Loucy (cell line): Measurements from ENCODE around the gene ZNF438.

Source experiments
- H2AFZ ChIP-seq: fragments of 200-600 bp; sonication (generic); 2 replicates; pipeline ENCODE4 v1.6.0; 2016; ENCODE audit warnings: antibody characterized with exemption, mild to moderate bottlenecking, low read length, moderate library complexity
- H3F3A ChIP-seq: fragments of 200-600 bp; 2 replicates; pipeline ENCODE4 v1.6.0; 2016; ENCODE audit warnings: antibody characterized with exemption, low read depth, mild to moderate bottlenecking
- H3K27me3 ChIP-seq: fragments of 200-600 bp; sonication (generic); 2 replicates; pipeline ENCODE4 v1.6.1; 2014; ENCODE audit warnings: low read length, mild to moderate bottlenecking; ENCODE audit not compliant: insufficient read depth, poor library complexity, severe bottlenecking
- H3K36me3 ChIP-seq: fragments of 200-600 bp; sonication (generic); 2 replicates; pipeline ENCODE4 v1.6.1; 2016; ENCODE audit warnings: low read length; ENCODE audit not compliant: insufficient read depth
- H3K4me1 ChIP-seq: fragments of 200-600 bp; sonication (generic); 2 replicates; pipeline ENCODE4 v1.5.1; 2014; ENCODE audit warnings: low read length, mild to moderate bottlenecking; ENCODE audit not compliant: insufficient read depth, poor library complexity, severe bottlenecking
- H3K4me2 ChIP-seq: fragments of 200-600 bp; sonication (generic); 2 replicates; pipeline ENCODE4 v1.6.0; 2014; ENCODE audit warnings: antibody characterized with exemption, low read length, low read depth, mild to moderate bottlenecking; ENCODE audit not compliant: poor library complexity, severe bottlenecking
- H3K4me3 ChIP-seq: fragments of 200-600 bp; sonication (generic); 2 replicates; pipeline ENCODE4 v1.5.1; 2014; ENCODE audit warnings: low read length, mild to moderate bottlenecking, mixed read lengths; ENCODE audit not compliant: poor library complexity, severe bottlenecking
- H3K79me2 ChIP-seq: fragments of 200-600 bp; sonication (generic); 2 replicates; pipeline ENCODE4 v1.6.1; 2014; ENCODE audit warnings: low read length; ENCODE audit not compliant: insufficient read depth
- H3K9ac ChIP-seq: fragments of 200-600 bp; sonication (generic); 2 replicates; pipeline ENCODE4 v1.6.0; 2014; ENCODE audit warnings: mild to moderate bottlenecking, low read depth, low read length, moderate library complexity; ENCODE audit not compliant: poor library complexity, severe bottlenecking
- H3K9me2 ChIP-seq: fragments of 200-600 bp; sonication (generic); replicated peaks from 2 replicates; pipeline ENCODE4 v1.6.1; 2016; ENCODE audit warnings: low read depth, low read length, mixed read lengths
- H3K9me3 ChIP-seq: fragments of 200-600 bp; sonication (generic); 2 replicates; pipeline ENCODE4 v1.6.1; 2014; ENCODE audit warnings: mild to moderate bottlenecking, antibody characterized with exemption, low read length, low read depth; ENCODE audit not compliant: insufficient read depth
- H4K20me1 ChIP-seq: fragments of 200-600 bp; sonication (generic); 2 replicates; pipeline ENCODE4 v1.6.0; 2014; ENCODE audit warnings: antibody characterized with exemption, low read length, mild to moderate bottlenecking; ENCODE audit not compliant: insufficient read depth, poor library complexity, severe bottlenecking
- EZH2phosphoT487 ChIP-seq: fragments of 200-600 bp; IDR thresholded peaks from 2 replicates; pipeline ENCODE4 v1.6.1; 2018; ENCODE audit warnings: antibody characterized with exemption, mild to moderate bottlenecking, moderate library complexity, borderline replicate concordance
- TF ChIP-seq, protein P1 (sequence below): fragments of 200-600 bp; sonication (generic); conservative IDR thresholded peaks from 2 replicates; pipeline ENCODE4 v1.5.1; 2014; ENCODE audit warnings: mild to moderate bottlenecking, antibody characterized with exemption, low read length

The ZNF438 gene

DNA sequence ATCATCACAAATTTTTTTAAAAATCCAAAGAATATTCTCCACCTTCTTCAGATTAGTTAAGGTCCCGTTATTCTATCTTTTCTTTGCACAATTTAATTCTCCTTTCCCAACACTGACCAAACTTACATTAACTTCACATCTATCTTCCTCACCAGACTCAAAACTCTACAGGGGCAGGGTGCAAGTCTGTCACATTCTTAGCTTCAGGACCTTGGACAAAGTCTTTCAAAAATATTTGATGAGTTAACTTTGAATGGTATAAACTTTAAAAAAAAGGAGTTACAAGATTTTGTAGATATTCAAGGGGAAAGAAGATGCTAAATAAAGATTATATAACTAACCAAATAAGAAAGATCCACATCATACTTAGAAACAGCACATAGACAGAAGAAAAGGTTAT is 132.7 kb downstream of the ZNF438 start:
- Histone ChIP-seq H3F3A (no peaks in the 10 kb centered on the region), H4K20me1 (no peaks in the 10 kb centered on the region), H3K36me3 (no peaks in the 10 kb centered on the region), H3K9me3 (no peaks in the 10 kb centered on the region), H3K4me3 (no peak overlapping the region), H2AFZ (no peak overlapping the region), H3K79me2 (no peaks in the 10 kb centered on the region), H3K4me2 (no peak overlapping the region), H3K9me2 (no peaks in the 10 kb centered on the region), H3K4me1 (no peaks in the 10 kb centered on the region), H3K27me3 (no peaks in the 10 kb centered on the region), H3K9ac (no peak overlapping the region)
- no peak for TF ChIP-seq EZH2phosphoT487
- TF ChIP-seq, protein P1, sequence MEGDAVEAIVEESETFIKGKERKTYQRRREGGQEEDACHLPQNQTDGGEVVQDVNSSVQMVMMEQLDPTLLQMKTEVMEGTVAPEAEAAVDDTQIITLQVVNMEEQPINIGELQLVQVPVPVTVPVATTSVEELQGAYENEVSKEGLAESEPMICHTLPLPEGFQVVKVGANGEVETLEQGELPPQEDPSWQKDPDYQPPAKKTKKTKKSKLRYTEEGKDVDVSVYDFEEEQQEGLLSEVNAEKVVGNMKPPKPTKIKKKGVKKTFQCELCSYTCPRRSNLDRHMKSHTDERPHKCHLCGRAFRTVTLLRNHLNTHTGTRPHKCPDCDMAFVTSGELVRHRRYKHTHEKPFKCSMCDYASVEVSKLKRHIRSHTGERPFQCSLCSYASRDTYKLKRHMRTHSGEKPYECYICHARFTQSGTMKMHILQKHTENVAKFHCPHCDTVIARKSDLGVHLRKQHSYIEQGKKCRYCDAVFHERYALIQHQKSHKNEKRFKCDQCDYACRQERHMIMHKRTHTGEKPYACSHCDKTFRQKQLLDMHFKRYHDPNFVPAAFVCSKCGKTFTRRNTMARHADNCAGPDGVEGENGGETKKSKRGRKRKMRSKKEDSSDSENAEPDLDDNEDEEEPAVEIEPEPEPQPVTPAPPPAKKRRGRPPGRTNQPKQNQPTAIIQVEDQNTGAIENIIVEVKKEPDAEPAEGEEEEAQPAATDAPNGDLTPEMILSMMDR: no peak

DNA sequence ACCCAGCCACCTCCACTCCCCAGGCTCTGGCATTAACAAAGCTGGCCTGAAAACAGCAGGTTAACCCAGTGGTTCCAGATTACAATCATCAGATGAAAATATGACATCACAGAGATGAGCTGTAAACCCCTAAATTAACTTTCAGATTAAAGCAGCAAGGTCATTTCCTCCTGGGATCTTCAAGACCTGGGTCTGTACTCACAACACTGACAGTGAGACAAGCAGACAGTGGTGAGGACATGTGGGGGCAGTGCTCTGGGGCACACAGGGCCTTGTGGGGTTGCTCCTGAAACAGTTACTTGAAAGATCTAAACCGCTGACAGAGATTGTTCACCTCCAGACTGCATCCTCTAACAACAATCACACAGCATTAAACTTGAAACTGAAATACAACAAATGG is 134.1 kb downstream of the ZNF438 start:
- no peak overlapping the region for H3K4me2 ChIP-seq

DNA sequence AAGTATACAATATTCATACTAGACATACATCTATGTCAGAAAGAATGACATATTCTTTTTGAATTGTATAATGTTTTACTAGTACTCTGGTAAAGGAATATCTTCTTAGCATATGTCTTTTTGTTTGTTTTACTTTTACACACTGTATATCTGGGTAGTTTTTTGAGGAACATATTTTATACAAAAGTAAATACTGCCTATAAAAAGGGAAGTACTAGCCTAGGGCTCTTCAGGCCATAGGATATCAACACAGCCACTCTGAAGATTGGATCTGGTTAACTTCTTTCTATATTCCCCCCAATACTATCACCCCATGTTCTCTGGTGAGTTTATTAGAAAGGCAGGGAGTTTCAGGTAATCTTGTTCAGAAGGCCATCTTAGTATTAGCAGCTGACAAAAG is 134.6 kb downstream of the ZNF438 start:
- Histone ChIP-seq H3K4me2 (no peak overlapping the region), H3K27me3 (no peaks in the 10 kb centered on the region), H4K20me1 (no peaks in the 10 kb centered on the region)

More for the DNA sequence above, 134.1 kb downstream of the ZNF438 start:
- Histone ChIP-seq H3K36me3 (no peaks in the 10 kb centered on the region), H3F3A (no peaks in the 10 kb centered on the region), H3K27me3 (no peaks in the 10 kb centered on the region), H3K9me2 (no peaks in the 10 kb centered on the region), H3K4me3 (no peak overlapping the region), H3K9ac (no peak overlapping the region), H4K20me1 (no peaks in the 10 kb centered on the region), H2AFZ (no peak overlapping the region), H3K4me1 (no peaks in the 10 kb centered on the region), H3K79me2 (no peaks in the 10 kb centered on the region), H3K9me3 (no peaks in the 10 kb centered on the region)
- TF ChIP-seq, protein P1: no peak
- no peak for TF ChIP-seq EZH2phosphoT487

More for the DNA sequence above, 134.6 kb downstream of the ZNF438 start:
- Histone ChIP-seq H3K9me2 (no peaks in the 10 kb centered on the region), H2AFZ (no peak overlapping the region), H3K9ac (no peak overlapping the region), H3K9me3 (no peaks in the 10 kb centered on the region), H3K4me3 (no peak overlapping the region), H3K4me1 (no peaks in the 10 kb centered on the region), H3K79me2 (no peaks in the 10 kb centered on the region), H3K36me3 (no peaks in the 10 kb centered on the region), H3F3A (no peaks in the 10 kb centered on the region)
- TF ChIP-seq, protein P1: no peak
- no peak for TF ChIP-seq EZH2phosphoT487
